ENCODE data around the gene NTMT1.

Gene NTMT1

DNA sequence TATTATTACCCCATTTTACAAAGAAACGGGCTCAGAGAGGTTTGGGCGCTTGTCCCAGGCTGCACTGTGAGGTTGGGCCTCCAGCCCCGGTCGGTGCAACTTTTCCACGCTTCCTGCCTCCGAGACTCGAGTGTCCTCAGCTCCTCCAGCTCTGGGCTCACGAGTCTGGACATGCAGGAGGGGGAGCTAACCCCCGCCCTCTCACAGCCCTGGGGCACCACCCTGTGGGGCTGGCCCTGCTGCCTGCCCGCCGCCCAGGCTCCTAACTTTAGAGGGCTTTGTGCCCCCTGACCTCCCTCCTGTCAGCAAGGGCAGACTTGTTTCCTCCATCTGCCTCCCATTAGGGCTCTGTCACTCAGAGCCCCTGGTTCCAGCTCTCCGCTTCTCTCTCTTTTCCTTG, 20.3 kb downstream of the NTMT1 start:
- Histone ChIP-seq H3F3A (ENCODE audit: low read depth) (no peaks in the 10 kb centered on the region), H3K4me3 (ENCODE audit: low read length, poor library complexity, severe bottlenecking) (no peak overlapping the region), H3K36me3 (ENCODE audit: insufficient read depth, low read length) (no peaks in the 10 kb centered on the region), H3K4me2 (ENCODE audit: low read depth, low read length, poor library complexity, severe bottlenecking) (no peak overlapping the region), H3K4me1 (ENCODE audit: insufficient read depth, low read length, poor library complexity, severe bottlenecking) (no peaks in the 10 kb centered on the region), H3K27me3 (ENCODE audit: insufficient read depth, low read length, poor library complexity, severe bottlenecking) (no peaks in the 10 kb centered on the region), H2AFZ (ENCODE audit: low read length) (no peak overlapping the region), H3K79me2 (ENCODE audit: insufficient read depth, low read length) (peaks cover 5% of the 10 kb centered on the region; the same call in 1 of the 2 replicates), H3K9me3 (ENCODE audit: insufficient read depth, low read depth, low read length) (no peaks in the 10 kb centered on the region), H3K9ac (ENCODE audit: low read depth, low read length, poor library complexity, severe bottlenecking) (no peak overlapping the region), H3K9me2 (replicated peaks; ENCODE audit: low read depth, low read length) (no peaks in the 10 kb centered on the region), H4K20me1 (ENCODE audit: insufficient read depth, low read length, poor library complexity, severe bottlenecking) (peaks cover under 1% of the 10 kb centered on the region)
- no peak for TF ChIP-seq CTCF (conservative IDR thresholded peaks at IDR 0.05; ENCODE audit: low read length)
- TF ChIP-seq EZH2phosphoT487 (IDR thresholded peaks at IDR 0.05; ENCODE audit: borderline replicate concordance), result no peak

- Histone ChIP-seq H3F3A (ENCODE audit: low read depth) (no peaks in the 10 kb centered on the region), H3K4me3 (ENCODE audit: low read length, poor library complexity, severe bottlenecking) (no peak overlapping the region), H3K9ac (ENCODE audit: low read depth, low read length, poor library complexity, severe bottlenecking) (no peak overlapping the region), H4K20me1 (ENCODE audit: insufficient read depth, low read length, poor library complexity, severe bottlenecking) (no peaks in the 10 kb centered on the region), H3K9me3 (ENCODE audit: insufficient read depth, low read depth, low read length) (no peaks in the 10 kb centered on the region), H3K27me3 (ENCODE audit: insufficient read depth, low read length, poor library complexity, severe bottlenecking) (no peaks in the 10 kb centered on the region), H3K4me1 (ENCODE audit: insufficient read depth, low read length, poor library complexity, severe bottlenecking) (no peaks in the 10 kb centered on the region), H3K4me2 (ENCODE audit: low read depth, low read length, poor library complexity, severe bottlenecking) (no peak overlapping the region), H2AFZ (ENCODE audit: low read length) (no peak overlapping the region), H3K9me2 (replicated peaks; ENCODE audit: low read depth, low read length) (no peaks in the 10 kb centered on the region), H3K36me3 (ENCODE audit: insufficient read depth, low read length) (no peaks in the 10 kb centered on the region), H3K79me2 (ENCODE audit: insufficient read depth, low read length) (peaks cover 1% of the 10 kb centered on the region; the same call in 1 of the 2 replicates)
- TF ChIP-seq EZH2phosphoT487 (IDR thresholded peaks at IDR 0.05; ENCODE audit: borderline replicate concordance) (no peak), CTCF (conservative IDR thresholded peaks at IDR 0.05; ENCODE audit: low read length) (no peak)
Observed at GRCh38 chr9:129646654-129647053, 20.7 kb downstream of the NTMT1 start.

DNA sequence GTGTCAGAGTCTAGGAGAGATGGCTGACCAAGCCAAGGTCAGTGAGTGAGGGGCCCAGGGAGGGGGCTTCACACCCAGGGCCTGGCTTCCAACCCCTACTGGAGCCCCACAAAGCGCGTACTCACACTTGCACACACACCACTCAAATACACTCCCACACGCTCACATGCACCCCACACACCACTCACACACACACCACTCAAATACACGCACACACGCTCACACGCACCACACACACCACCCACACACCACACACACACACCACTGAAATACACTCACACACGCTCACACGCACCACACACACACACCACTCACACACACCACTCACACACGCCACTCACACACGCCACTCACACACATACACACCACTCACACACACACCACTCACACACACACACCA, 21.7 kb downstream of the NTMT1 start:
- Histone ChIP-seq H2AFZ (ENCODE audit: low read length) (no peak overlapping the region), H3K4me3 (ENCODE audit: low read length, poor library complexity, severe bottlenecking) (no peak overlapping the region), H3K9me2 (replicated peaks; ENCODE audit: low read depth, low read length) (no peaks in the 10 kb centered on the region), H3K9ac (ENCODE audit: low read depth, low read length, poor library complexity, severe bottlenecking) (no peak overlapping the region), H3K9me3 (ENCODE audit: insufficient read depth, low read depth, low read length) (no peaks in the 10 kb centered on the region), H3K4me2 (ENCODE audit: low read depth, low read length, poor library complexity, severe bottlenecking) (no peak overlapping the region), H3K27me3 (ENCODE audit: insufficient read depth, low read length, poor library complexity, severe bottlenecking) (no peaks in the 10 kb centered on the region), H3F3A (ENCODE audit: low read depth) (no peaks in the 10 kb centered on the region), H3K79me2 (ENCODE audit: insufficient read depth, low read length) (no peaks in the 10 kb centered on the region), H3K4me1 (ENCODE audit: insufficient read depth, low read length, poor library complexity, severe bottlenecking) (no peaks in the 10 kb centered on the region), H3K36me3 (ENCODE audit: insufficient read depth, low read length) (no peaks in the 10 kb centered on the region), H4K20me1 (ENCODE audit: insufficient read depth, low read length, poor library complexity, severe bottlenecking) (no peaks in the 10 kb centered on the region)
- TF ChIP-seq EZH2phosphoT487 (IDR thresholded peaks at IDR 0.05; ENCODE audit: borderline replicate concordance) (no peak), CTCF (conservative IDR thresholded peaks at IDR 0.05; ENCODE audit: low read length) (no peak)

Measured in Loucy (cell line).